ENCODE data around the gene CYB561D2. TPM values are rescaled to one million over a fixed set of nuclear protein-coding genes. Genes with fewer than 3 reads are reported as not detected.

Gene CYB561D2
- total RNA-seq, 1 experiment from 2014 or later: 16.8 TPM

GRCh38 chr3:50327129-50327528, 23.5 kb upstream of the CYB561D2 start:
- Mint-ChIP-seq H3K9me3 (no peaks in the 10 kb centered on the region), H3K4me3 (peak overlapping the region; percentile 88 to 96), H3K36me3 (ENCODE audit: insufficient read depth in 1 of 3, low read depth in 3 of 3) (peaks cover 22 to 54% (median 37%) of the 10 kb centered on the region in 3 experiments; a peak in 6 of 7 replicates), H3K27ac (peak overlapping the region in 1 of 3 experiments; percentile 53; a peak in 1 of 7 replicates), H3K27me3 (ENCODE audit: low read depth) (no peaks in the 10 kb centered on the region; the same call in 1 of the 2 replicates), H3K4me1 (peaks cover 15 to 31% of the 10 kb centered on the region in 2 experiments)
- no CpG with 5 or more reads among the region's 4 CpGs for WGBS (ENCODE audit: extremely low coverage, insufficient read length, low lambda C conversion rate)
- H3K4me1 ChIP-seq (ENCODE audit: insufficient read depth, low read length): peaks cover 6% of the 10 kb centered on the region; the same call in 1 of the 2 replicates
- H2AFZ ChIP-seq (ENCODE audit: low read length): no peak overlapping the region
- DNase-seq: no peak
- H2BK120ac ChIP-seq (ENCODE audit: low read depth, low read length, poor library complexity, severe bottlenecking): no peak overlapping the region
- H3K9me3 ChIP-seq (ENCODE audit: control insufficient read depth, low read depth, low read length): no peaks in the 10 kb centered on the region
- no peak overlapping the region for H2AK5ac ChIP-seq (ENCODE audit: insufficient read length, low read length)
- no peak overlapping the region for H3K4ac ChIP-seq (ENCODE audit: low read depth, low read length)
- H3T11ph ChIP-seq (ENCODE audit: low read length): no peak overlapping the region
- H3K79me2 ChIP-seq (ENCODE audit: insufficient read depth, low read length): peaks cover 4% of the 10 kb centered on the region; the same call in 1 of the 2 replicates
- H2BK12ac ChIP-seq (ENCODE audit: insufficient read length, low read depth, low read length): no peak overlapping the region
- no peak overlapping the region for H2BK5ac ChIP-seq (ENCODE audit: insufficient read length, low read length)
- H4K20me1 ChIP-seq (ENCODE audit: control insufficient read depth, insufficient read depth, insufficient read length): no peaks in the 10 kb centered on the region
- H2BK15ac ChIP-seq (ENCODE audit: low read depth, low read length): no peak overlapping the region
- H3K56ac ChIP-seq (ENCODE audit: insufficient read length, low read depth, low read length): no peak overlapping the region
- no peaks in the 10 kb centered on the region for H3K27me3 ChIP-seq (ENCODE audit: insufficient read depth, low read length)
- no peak overlapping the region for H4K5ac ChIP-seq (ENCODE audit: insufficient read length, low read depth, low read length)
- no peak overlapping the region for H4K8ac ChIP-seq (replicated peaks; ENCODE audit: insufficient read length, low read depth, low read length)
- no peak for TF ChIP-seq CTCF (conservative IDR thresholded peaks at IDR 0.05)
- no peak overlapping the region for H3K23ac ChIP-seq (ENCODE audit: insufficient read length, low read depth, low read length)
- H3K4me2 ChIP-seq (ENCODE audit: insufficient read depth, insufficient read length, low read length): peak overlapping the region; percentile 94
- peaks cover 18% of the 10 kb centered on the region for H3K23me2 ChIP-seq (ENCODE audit: insufficient read length, low read depth, low read length, poor library complexity, severe bottlenecking)
- H3K79me1 ChIP-seq (ENCODE audit: insufficient read depth, low read depth, low read length, poor library complexity, severe bottlenecking): peaks cover 6% of the 10 kb centered on the region
- H3K9ac ChIP-seq (ENCODE audit: extremely low read depth, insufficient read length, low read length): peak overlapping the region; percentile 84
- H3K27ac ChIP-seq (ENCODE audit: insufficient read length, low read depth, low read length): no peak overlapping the region
- 0 out of 2 replicates have a peak overlapping the region, but pooled peaks have one; percentile 25 for H3K14ac ChIP-seq (ENCODE audit: insufficient read depth, low read length)
- H2BK20ac ChIP-seq (ENCODE audit: low read depth, low read length, poor library complexity, severe bottlenecking): no peak overlapping the region
- no peak overlapping the region for H4K91ac ChIP-seq (ENCODE audit: insufficient read length, low read depth, low read length)
- no peak overlapping the region for H3K18ac ChIP-seq (ENCODE audit: insufficient read length, low read depth, low read length)

All from H9 (cell line).